MCF 10A (cell line): ENCODE data around the gene TET3. TPM values are rescaled to one million over a fixed set of nuclear protein-coding genes. Genes with fewer than 3 reads are reported as not detected.

Source experiments
- BruUV-seq: library from RNA; stranded (reverse); fragments of 400-500 nt; replicated peaks from 2 replicates; lab custom pipeline; 2021; lab: Mats Ljungman, UMichigan
- CTCF ChIA-PET: fragments of 300-600 bp; sonication (Branson Sonifier 250); formaldehyde crosslinking; extraction: SDS; loops from one replicate; lab custom pipeline; 2021; ENCODE audit warnings: antibody characterized with exemption, inconsistent platforms; lab: Yijun Ruan, JAX
- POLR2A ChIA-PET: fragments of 300-600, 350-650 bp; sonication (Branson Sonifier 250); formaldehyde crosslinking; extraction: SDS; loops from one replicate; lab custom pipeline; 2020; ENCODE audit warnings: antibody characterized with exemption, inconsistent platforms; lab: Yijun Ruan, JAX
- DNase-seq: peaks from one replicate; pipeline ENCODE4 v3.0.0-alpha.2; 2018; ENCODE audit not compliant: unreplicated experiment
- H3K27ac Mint-ChIP-seq: one replicate; pipeline ENCODE4 v1.8.0; 2022; ENCODE audit warnings: mild to moderate bottlenecking, low read depth, mixed read lengths; ENCODE audit not compliant: unreplicated experiment
- H3K27me3 Mint-ChIP-seq: one replicate; pipeline ENCODE4 v1.8.0; 2022; ENCODE audit warnings: mixed read lengths; ENCODE audit not compliant: insufficient read depth, unreplicated experiment
- H3K36me3 Mint-ChIP-seq: one replicate; pipeline ENCODE4 v1.8.0; 2022; ENCODE audit warnings: mild to moderate bottlenecking, moderate library complexity, mixed read lengths; ENCODE audit not compliant: insufficient read depth, unreplicated experiment
- H3K4me1 Mint-ChIP-seq: one replicate; pipeline ENCODE4 v1.8.0; 2022; ENCODE audit warnings: mixed read lengths; ENCODE audit not compliant: insufficient read depth, unreplicated experiment
- H3K4me3 Mint-ChIP-seq: one replicate; pipeline ENCODE4 v1.8.0; 2022; ENCODE audit warnings: mild to moderate bottlenecking, moderate library complexity, mixed read lengths; ENCODE audit not compliant: unreplicated experiment
- H3K9me3 Mint-ChIP-seq: one replicate; pipeline ENCODE4 v1.8.0; 2022; ENCODE audit warnings: mixed read lengths; ENCODE audit not compliant: unreplicated experiment
- CTCF ChIP-seq: fragments of 200-600 bp; IDR thresholded peaks from one replicate; pipeline ENCODE4 v1.8.0; 2022; ENCODE audit warnings: antibody characterized with exemption, mild to moderate bottlenecking; ENCODE audit not compliant: unreplicated experiment
- intact Hi-C: fragments of 100-400 bp; cut with micrococcal nuclease; formaldehyde crosslinking; loops from 2 replicates; pipeline ENCODE4 v1.14.1; 2022
- total RNA-seq: library from RNA; stranded (reverse); gene quantifications from 2 replicates; pipeline ENCODE4 v1.2.3, GENCODE V29; 2022

The TET3 gene
- total RNA-seq, 1 experiment from 2014 or later, result 17.5 TPM

GRCh38 chr2:74017223-74017622 is 32.5 kb downstream of the TET3 start:
- Mint-ChIP-seq H3K36me3 (peaks cover 23% of the 10 kb centered on the region), H3K4me3 (no peak overlapping the region), H3K4me1 (no peaks in the 10 kb centered on the region), H3K9me3 (no peaks in the 10 kb centered on the region), H3K27me3 (no peaks in the 10 kb centered on the region), H3K27ac (no peak overlapping the region)
- intact Hi-C loops, result no loop called here
- CTCF ChIA-PET, result interaction anchor here (0.7 kb wide), 1 partner anchor 46 kb away, joined by 4 read pairs; no protein-coding TSS in a partner anchor
- no TSS peak for BruUV-seq
- POLR2A ChIA-PET, result interaction anchor here (0.9 to 1.2 kb wide), 2 partner anchors 36 to 110 kb away, joined by 3 read pairs; no protein-coding TSS in a partner anchor
- DNase-seq, result no peak
- TF ChIP-seq CTCF, result no peak

- H3K4me1 Mint-ChIP-seq, result no peaks in the 10 kb centered on the region
- POLR2A ChIA-PET, result interaction anchor here (0.6 kb wide), 1 partner anchor 9 kb away, joined by 3 read pairs; no protein-coding TSS in a partner anchor
- intact Hi-C loops, result no loop called here
- H3K27me3 Mint-ChIP-seq, result no peaks in the 10 kb centered on the region
- H3K4me3 Mint-ChIP-seq, result no peak overlapping the region
- BruUV-seq, result no TSS peak
- CTCF ChIA-PET, result interaction anchor here (0.7 kb wide), 1 partner anchor 49 kb away, joined by 5 read pairs; no protein-coding TSS in a partner anchor
- H3K36me3 Mint-ChIP-seq, result peaks cover 26% of the 10 kb centered on the region
- H3K27ac Mint-ChIP-seq, result no peak overlapping the region
- no peak for DNase-seq
- no peaks in the 10 kb centered on the region for H3K9me3 Mint-ChIP-seq
- no peak for TF ChIP-seq CTCF
These were observed 34.8 kb downstream of the TET3 start for GRCh38 chr2:74019516-74019915.

- no peak for TF ChIP-seq CTCF
- no TSS peak for BruUV-seq
- DNase-seq, result no peak
- CTCF ChIA-PET, result interaction anchor here (0.6 kb wide), 1 partner anchor 173 kb away, joined by 3 read pairs; no protein-coding TSS in a partner anchor
- no peaks in the 10 kb centered on the region for H3K27me3 Mint-ChIP-seq
- intact Hi-C loops, result no loop called here
- peaks cover 26% of the 10 kb centered on the region for H3K36me3 Mint-ChIP-seq
- H3K4me3 Mint-ChIP-seq, result no peak overlapping the region
- no peaks in the 10 kb centered on the region for H3K4me1 Mint-ChIP-seq
- no peaks in the 10 kb centered on the region for H3K9me3 Mint-ChIP-seq
- H3K27ac Mint-ChIP-seq, result no peak overlapping the region
- POLR2A ChIA-PET, result no interaction called here
These were observed 36.1 kb downstream of the TET3 start for GRCh38 chr2:74020702-74021406.

GRCh38 chr2:74021407-74021755 is 36.7 kb downstream of the TET3 start:
- H3K4me3 Mint-ChIP-seq, result no peak overlapping the region
- ChIA-PET CTCF (no interaction called here), POLR2A (no interaction called here)
- no peaks in the 10 kb centered on the region for H3K9me3 Mint-ChIP-seq
- no peaks in the 10 kb centered on the region for H3K4me1 Mint-ChIP-seq
- H3K27ac Mint-ChIP-seq, result no peak overlapping the region
- intact Hi-C loops, result no loop called here
- peaks cover 26% of the 10 kb centered on the region for H3K36me3 Mint-ChIP-seq
- no peak for DNase-seq
- no TSS peak for BruUV-seq
- TF ChIP-seq CTCF, result no peak
- H3K27me3 Mint-ChIP-seq, result no peaks in the 10 kb centered on the region
